ENCODE measurements around the gene CLDND2.
A peak's percentile ranks its signal among the peaks of the same experiment; 100 is the strongest.

Gene CLDND2

DNA sequence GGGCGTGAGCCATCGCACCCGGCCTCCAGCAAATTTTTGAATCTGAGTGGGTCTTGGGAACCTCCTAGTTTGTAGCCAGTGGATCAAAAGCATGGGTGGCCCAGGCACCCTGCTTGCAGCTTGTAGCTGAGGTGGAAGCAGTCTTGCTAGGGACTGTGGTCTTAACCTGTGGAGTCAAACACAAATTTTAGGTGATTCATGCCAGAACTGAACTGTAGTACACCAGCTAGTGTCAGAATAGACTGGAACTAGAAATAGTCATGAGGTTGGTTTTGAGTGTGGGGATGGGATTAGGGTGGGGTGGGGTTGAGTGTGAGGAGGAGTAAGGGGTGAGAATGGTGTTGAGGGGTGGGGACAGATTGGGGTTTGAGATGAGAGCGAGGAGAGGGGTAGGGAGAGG lies 13.2 kb upstream of the CLDND2 start:
- no peak for DNase-seq (ENCODE audit: low read depth)

DNA sequence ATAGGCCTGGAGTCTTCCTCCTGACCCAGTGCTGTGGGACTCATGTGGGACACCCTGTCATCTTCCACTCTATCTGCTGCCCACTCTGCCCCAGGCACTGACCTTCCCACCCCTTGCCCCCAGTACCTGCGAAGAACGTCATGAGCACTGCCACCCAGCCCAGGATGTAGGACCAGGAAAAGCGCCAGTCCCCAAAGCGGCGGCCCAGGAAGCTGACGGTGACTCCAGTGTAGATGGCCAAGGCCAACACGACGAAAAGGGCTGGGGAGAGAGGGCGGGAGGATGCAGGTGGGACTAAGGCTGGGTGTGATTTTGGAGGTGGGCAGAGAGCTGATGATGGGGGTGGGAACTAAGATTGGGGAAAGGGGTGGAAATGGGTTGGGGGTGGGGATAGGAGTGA lies 11.6 kb upstream of the CLDND2 start:
- DNase-seq (ENCODE audit: low read depth): no peak

DNA sequence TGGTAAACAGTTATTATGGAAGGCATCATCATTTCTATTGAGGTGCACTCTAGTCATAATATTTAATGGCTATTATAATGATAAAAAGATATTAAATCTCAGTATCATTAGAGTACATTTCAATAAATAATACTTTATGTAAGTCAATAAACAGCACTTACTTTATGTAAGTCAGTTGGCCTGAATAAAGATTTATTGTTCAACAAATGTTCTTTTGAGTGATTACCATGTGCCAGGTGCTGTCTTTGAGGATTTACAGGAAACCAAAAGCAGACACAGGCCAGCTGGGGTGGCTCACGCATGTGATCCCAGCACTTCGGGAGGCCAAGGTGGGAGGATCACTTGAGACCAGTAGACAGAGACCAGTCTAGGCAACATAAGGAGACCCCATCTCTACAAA lies 8.6 kb upstream of the CLDND2 start:
- DNase-seq (ENCODE audit: low read depth): no peak

DNA sequence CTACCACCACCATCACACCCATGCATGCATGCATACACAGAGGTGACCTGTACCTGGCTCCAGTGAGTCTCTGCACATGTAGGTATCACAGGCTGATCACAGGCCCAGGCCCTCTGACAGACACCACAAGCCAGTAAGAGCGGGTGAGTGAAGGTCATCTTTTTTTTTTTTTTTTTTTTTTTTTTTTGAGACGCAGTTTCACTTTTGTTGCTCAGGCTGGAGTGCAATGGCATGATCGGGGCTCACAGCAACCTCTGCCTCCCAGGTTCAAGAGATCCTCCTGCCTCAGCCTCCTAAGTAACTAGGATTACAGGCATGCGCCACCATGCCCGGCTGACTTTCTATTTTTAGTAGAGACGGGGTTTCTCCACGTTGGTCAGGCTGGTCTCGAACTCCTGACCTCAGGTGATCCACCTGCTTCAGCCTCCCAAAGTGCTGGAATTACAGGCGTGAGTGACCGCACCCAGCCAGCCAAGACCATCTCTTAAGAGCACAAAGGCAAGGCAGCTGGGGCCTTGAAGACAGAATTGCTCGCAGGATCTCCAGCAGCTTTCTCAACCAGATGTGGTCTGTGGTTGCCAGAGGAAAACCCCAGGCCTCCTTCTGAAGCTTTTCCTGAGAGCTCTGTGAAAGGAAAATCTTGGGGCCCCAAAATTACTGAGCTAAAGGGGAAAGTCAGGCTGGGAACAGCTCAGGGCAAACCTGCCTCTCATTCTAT lies 6.9 kb upstream of the CLDND2 start:
- DNase-seq (ENCODE audit: low read depth): no peak

DNA sequence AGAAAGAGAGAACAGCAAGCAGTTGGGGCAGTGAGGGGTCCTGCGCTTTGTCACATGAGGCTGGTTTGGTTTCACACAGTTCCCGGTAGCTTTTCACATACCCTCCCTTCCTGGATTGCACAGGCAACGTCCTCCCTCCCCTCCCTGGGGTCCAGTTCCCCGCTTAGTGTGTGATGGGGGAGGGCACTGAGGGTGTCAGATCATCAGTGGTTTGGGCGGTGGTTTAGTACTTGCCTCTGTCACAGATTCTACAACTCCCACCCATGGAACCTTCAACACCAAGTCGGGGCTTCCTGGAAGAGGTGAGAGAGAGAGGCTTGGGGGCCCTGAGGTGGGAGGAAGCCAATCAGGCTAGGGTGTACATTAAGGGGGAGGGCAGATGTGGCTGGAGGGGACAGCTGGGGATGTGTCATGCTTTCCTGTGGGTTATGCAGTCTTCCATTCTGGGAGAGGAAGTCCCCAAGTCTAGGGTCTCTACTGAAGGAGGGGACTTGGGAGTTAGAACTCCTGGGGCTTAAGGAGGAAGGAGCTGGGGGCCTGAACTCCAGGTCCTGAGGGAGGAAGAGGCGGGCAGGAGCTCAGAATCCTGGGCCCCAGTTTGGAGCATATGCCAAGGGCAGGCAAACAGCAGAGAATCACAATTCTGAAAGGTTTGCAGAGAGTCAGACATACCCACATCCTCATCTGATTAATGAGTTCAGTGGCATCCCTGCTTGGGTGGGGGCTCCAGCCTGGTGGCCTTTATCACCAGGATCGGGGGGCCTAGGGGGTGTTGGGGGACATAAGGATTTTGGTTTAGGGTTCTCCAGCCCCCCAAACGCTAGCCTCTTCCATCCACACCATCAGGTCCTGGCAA lies 4.1 kb upstream of the CLDND2 start, which contains the start of gene NKG7:
NKG7 (minus strand) TSS at position 6 of the 856 bp plus-strand sequence. CDS start 119 bp downstream, outside the sequence.
- peak; percentile 72 for DNase-seq (ENCODE audit: low read depth)

DNA sequence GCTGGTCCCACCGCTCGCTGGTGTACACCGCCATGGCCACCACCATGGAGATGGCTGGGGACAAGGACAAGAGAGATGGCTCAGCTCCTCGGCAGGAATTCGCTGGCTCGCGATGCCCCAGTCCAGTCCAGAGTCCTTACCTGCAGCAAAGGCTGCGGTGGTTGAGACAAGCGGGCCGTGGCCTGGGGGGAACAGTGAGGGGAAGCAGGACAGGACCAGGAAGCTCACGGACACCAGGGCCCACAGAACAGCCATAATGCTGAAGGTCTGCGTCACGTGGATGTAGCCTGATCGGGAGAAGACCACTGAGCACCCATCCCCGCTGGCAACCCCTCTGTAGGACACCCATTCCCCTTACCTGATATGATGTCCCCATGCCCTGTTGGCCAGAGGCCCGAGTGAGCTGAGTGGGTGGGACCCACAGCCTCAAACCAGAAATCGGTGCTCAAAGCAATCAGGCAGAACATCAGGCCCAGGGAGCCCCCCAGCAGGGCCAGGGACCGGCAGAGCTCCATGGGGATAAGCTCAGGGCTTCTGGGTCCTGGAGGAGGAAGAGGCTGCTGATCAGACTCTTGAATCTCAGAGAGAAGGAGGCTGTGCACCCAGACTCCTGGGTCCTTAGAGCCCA lies 3.3 kb upstream of the CLDND2 start:
- DNase-seq (ENCODE audit: low read depth): no peak

DNA sequence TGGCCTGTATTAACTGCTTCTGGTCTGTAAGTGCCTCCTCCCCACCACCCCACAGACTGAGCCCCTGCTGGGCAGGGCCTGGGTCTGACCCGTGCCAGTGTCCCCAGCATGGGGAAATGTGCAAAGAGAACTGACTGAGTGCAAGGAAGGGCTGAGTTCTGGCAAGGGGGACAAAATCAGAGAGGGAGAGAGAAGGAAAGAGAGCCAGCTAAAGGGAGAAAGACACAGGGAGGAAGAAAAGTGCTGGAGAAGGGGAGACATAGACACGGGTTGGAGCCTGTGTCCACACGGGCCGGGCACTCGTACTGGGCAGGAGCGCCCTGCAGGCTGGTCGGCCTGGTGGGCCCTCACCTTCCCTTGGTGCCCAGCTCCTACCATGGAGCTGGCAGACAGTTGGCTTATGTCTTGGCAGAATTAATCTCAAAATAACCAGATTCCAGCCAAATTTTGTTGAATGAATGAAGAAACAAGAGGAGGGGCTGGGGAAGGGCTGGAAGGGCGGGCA lies 2.4 kb upstream of the CLDND2 start:
- DNase-seq (ENCODE audit: low read depth): no peak

DNA sequence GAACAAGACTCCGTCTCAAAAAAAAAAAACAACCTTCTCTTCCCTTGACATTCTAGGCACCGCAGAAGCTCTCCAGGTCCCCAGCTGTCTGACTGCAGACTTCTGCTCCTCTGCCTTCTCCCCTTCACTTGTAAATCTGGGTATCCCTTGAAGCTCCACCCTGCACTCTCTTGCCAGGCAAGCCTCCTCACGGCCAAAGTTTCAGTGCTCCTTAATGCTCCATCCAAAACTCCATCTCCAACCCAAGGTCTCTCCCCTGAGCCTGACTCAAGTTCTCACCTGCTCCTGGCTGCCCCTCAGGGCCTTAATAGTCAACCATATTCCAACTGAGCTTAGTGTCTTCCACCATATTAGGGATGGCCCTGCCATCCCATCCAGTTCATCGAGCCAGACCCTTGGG lies 1.4 kb upstream of the CLDND2 start:
- no peak for DNase-seq (ENCODE audit: low read depth)

DNA sequence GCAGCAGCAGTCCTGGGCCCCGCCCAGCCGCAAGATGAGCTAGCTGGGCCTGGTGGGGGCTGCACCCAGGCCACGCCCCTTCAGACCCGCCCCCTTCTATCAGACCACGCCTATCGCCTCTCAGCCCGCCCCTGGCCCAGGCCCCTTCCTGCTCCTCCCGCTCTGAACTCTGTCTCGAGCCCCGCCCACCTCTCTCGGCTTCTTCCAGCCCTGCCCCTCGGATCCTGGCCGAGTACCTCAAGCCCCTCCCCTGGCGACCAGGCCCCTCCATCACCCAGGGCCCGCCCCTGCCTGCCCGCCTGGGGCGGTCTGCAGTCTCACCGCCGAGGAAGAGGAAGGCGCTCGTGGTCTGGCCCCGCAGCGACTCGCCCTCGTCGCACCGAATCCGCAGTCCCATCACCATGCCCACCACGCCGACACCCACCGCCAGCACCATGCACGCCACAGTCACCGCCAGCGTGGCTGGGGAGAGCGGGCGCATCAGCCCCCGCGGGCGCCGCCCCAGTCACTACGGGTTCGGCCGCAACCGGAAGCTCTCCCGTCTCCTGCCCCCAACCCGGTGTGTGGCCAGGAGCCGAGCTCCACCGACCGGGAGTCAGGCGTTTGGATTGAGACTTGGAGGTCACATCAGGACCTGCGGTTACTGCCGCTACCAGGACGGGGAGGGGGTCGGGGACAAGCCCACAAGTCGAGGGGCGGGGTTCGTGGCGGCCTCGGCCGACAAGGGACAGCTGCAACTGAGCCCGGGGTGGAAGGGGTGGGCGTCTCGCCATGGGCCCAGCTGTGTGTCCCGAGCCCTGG lies 1.0 kb downstream of the CLDND2 start:
- peak; percentile 94 for DNase-seq (ENCODE audit: low read depth)

DNA sequence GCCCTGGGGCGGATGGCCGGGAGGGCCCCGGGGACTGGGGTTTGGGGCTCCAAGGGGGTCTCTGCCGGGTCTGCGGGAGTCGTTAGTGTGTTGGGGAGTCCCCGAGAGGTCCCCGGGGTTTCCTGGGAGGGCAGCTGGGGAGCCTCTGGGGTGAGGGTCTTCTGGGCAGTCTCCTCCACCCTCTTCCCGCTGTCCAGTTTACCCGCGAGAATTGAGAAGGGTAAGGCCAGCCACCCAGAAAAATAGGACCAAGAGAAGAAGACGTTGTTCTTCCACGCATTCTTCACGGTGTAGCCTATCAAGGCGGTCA lies 1.6 kb downstream of the CLDND2 start:
- DNase-seq (ENCODE audit: low read depth): no peak

DNA sequence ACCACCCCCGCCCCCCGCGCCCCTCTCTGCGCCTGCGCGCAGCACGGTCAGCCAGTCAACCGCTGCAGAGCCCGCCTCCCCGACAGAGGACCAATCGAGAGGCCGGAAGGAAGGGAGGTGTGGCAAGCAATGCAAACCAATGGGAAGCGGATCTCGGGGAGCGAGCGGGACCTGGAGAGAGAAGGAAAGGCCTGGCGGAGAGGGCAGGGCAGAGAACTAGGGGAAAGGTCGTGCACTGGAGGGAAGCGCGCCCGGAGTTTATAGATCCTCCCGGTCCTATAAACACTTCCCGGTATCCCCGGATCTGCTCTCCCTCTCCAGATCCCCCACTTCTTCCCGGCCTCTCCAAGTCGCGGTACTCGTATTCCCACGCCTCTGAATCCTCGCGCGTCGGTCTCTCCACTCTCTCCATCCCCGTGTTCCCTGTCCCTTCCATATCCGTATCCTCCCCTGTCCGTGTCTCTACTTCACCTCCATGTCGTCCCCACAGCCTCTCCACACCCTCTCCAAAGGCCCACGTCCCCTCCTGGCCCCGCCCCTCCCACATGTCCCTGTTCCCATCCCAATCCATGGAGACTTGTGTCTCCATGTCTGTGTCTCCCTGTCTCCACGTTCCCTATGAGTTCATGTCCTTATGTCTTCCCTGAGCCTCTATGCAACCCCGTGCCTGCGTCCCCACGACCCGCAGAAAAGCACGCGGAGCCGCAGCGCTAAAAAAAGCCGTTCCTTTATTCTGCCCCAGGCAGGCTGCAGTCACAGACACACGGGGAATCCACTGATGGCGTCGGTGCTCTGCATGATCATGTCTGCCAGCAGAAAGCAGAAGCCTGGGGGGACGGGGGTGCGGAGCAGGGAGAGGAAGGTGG lies 2.2 kb downstream of the CLDND2 start:
- DNase-seq (ENCODE audit: low read depth): peak; percentile 91

DNA sequence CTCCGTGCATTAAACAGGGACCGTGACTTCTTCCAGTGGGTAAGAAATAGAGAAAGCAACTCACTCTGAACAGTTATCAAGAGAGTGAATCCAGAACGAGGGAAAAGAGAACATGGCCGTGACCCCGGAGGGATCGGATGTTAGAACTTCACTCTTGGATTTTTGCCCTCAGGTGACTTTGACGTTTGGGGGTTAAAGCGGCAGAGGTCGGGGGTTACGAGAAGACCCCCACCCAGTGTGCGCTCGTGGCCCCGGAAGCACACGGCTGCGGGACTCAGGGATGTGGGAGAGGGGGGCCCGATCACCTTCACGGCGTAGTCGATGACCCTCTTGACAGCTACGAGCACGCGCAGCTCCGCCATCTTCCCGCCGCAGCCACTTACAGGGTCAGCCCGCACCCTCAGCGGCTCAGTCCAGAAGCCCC lies 2.8 kb downstream of the CLDND2 start, which contains the start of gene ETFB:
ETFB (minus strand) TSS at position 424 of the 424 bp plus-strand sequence; CDS start at position 362, 62 bp downstream.
- DNase-seq (ENCODE audit: low read depth): no peak

DNA sequence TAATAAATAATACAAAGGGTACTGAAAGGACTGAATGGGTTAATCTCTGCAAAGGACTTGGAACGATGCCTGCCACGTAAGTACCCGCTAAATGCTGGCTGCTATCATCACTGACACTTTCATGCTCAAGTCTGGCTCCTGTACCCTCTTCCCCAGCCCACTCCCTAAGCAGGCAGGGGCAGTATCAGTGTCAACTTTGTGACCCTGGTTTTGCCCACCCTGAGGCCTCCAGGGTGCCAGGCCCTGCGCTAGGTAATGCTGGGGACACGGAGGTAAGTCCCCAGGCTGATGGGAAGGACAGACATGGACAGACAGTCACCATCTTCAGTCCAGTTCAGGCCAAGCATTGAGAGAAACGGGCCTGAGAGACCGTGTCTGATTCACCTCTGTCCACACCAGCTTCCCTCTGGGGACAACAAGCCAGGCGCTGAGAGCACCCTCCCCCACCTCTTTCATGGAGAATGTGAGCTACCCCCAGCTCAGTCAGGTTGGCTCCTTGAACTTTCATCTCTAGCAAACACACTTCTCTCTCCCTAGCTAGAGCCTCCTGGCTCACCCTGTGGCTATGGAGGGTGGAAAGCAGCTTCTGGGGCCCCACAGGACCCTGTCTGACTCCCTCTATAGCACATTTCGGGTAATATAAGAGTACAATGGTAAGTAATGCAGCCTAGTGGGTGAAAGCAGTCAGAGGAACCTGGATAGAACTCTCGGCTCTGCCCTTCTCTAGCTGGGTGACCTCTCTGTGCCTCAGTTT lies 3.4 kb downstream of the CLDND2 start:
- DNase-seq (ENCODE audit: low read depth): no peak

DNA sequence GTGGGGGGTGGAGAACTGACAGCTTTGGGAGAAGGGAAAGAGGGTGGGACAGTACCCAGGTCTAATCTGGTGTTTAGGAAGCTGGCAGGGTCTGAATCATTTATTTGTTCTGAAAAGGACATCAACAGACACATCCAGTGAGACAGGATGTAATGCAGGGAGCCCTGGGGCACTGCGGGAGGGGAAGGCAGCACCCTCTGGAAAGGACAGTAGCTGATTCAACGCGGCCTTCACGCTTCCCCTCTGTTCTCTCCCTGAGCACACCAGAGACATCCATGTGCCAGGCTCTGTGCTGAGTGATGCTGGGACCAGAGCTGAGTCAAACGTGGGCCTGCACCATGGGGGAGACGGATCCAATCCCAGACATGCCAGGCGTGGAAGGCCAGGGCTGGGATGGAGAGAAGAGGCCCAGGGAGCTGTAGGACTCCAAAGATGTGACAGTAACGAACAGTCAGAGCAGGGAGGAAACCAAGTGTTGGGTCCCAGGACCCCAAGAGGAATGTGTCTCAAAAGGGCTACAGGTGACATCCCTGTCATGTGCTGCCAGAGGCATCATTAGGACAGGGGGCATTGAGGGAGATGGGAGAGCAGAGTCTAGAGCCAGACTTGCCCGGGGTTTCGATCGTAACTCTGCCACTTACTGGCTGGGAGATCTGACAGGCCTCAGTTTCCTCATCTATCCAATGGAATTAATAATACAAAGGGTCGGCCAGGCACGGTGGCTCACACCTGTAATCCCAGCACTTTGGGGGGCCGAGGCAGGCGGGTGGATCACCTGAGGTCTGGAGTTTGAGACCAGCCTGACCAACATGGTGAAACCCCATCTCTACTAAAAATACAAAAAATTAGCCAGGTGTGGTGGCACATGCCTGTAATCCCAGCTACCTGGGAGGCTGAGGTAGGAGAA lies 4.3 kb downstream of the CLDND2 start:
- no peak for DNase-seq (ENCODE audit: low read depth)

DNA sequence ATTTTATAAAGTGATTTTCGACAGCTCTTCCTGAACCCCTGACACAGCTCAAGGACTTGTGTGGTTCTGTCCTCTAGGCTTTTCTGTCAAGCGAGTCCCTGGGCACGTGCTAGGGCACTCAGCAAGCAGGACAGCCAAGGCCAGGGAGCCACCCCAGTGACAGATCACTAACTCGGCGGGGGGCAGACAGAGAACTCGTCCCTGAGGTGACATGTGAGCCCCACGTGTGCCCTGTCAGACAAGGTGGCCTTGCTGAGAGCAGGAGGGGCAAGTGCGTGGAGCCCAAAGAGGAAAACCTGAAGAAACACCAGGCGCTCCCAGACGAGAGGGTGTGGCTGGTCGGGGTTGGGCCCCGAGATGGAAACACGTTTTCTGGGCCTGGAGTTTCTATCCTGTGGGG lies 7.6 kb downstream of the CLDND2 start:
- DNase-seq (ENCODE audit: low read depth): no peak

DNA sequence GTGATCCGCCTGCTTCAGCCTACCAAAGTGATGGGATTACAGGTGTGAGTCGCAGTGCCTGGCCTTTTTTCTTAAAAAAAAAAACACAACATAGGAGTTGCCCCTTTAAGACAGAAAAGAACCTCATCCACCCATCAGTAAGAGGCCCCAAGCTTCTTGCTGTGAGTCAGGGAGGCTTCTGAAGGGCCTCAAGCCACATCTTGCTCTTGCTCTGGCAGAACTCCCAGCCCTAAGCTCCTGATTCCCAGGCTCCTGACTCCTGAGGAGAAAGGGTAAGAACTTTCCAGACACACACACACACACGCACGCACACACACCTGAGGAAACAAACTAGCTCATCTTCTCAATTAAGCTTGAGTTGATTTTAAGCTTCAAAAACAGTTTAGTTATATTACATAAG lies 9.5 kb downstream of the CLDND2 start:
- DNase-seq (ENCODE audit: low read depth): no peak

DNA sequence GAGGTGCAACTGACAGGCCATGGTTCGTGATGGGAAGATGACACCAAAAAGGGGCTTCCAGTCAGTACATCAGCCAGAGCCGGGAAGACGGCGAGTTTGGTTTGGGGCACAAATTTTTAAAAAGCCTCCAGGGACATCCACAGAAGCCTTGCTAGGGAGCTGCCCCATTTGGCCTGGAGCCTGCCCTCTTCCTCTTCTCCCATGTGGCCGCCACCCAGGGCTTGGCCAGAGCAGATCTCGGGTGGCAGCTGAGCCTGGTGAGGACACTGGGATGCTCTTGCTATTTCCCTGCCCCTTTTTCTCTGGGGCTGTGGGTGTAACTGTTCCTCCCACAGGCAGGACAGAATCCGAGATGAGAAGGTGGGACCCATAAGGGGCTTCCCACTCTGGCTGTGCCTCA lies 10.9 kb downstream of the CLDND2 start:
- DNase-seq (ENCODE audit: low read depth): no peak

DNA sequence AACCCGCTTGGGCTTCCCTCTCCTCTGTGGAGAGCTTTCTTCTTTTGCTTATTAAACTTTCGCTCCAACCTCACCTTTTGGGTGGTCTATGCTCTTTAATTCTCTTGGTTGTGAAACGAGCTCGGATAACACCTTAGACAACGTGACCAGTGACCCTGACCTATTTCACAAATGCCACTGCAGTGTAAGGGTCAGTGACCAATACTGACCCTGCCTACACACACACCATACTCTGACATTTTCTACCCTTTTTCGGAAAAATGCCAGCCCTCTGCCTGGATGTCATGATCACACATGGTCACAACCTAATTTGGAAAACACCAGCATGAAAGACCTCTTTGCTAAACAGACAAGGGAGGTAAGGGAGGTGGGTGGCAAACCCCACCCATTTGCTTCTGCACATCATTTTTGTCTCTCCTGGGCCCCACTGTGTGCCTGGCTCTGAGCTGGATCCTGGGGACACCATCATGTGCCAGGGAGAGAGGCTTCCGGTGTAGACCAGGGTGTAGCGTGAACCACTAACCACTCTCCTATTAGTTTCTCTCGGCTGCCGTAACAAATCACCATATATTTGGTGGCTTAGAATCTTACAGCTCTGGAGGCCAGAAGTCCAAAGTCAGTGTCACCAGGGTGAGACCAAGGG lies 12.5 kb downstream of the CLDND2 start:
- DNase-seq (ENCODE audit: low read depth): no peak

DNA sequence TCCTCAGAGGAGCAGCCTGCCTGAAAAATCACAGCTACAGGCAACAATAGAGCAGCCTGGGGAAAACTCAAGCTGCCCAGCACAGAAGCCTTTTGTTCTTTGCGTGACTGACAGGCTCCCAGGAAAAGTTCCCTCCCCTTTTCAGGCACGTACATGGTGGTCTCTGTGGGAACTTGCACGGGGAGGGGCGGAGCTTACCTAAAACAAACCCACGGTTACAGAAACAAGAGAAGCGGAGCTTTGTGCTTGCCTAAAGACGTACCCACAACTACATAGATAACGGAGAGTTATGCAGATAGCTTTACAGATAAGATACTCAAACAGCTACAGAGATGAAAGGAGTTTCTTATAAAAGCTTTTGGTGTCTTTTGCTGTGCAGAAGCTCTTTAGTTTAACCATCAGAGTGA lies 14.1 kb downstream of the CLDND2 start:
- DNase-seq (ENCODE audit: low read depth): no peak
